Measurements from ENCODE around the gene SRSF3.

The SRSF3 gene

GRCh38 chr6:36624461-36625157 lies 30.4 kb downstream of the SRSF3 start:
- DNase-seq = no peak

GRCh38 chr6:36625158-36625919 lies 31.2 kb downstream of the SRSF3 start:
- DNase-seq = no peak

DNA sequence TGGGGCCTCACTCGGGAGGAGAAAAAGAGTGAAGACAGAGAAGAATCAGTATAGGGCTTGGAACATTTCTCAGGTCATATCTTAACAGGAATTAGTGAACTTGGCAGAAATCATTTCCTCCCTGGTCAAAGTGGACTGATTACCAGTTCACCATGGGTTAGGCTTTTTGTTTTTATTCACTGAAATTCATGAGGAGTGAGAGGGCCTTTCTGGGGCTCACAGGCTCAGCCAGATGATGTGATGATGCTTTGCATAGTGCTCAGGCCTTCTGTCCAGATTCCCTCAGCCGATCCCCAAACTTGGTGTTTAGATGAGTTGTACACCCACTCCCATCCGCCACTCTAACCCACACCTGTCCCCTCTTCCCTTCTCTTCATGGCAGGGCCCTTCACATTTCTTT lies 32.5 kb downstream of the SRSF3 start:
- no peak for DNase-seq

- no peak for DNase-seq
Observed at GRCh38 chr6:36627141-36627540, 33.0 kb downstream of the SRSF3 start.

GRCh38 chr6:36627801-36628246 lies 33.7 kb downstream of the SRSF3 start:
- DNase-seq = no peak

DNA sequence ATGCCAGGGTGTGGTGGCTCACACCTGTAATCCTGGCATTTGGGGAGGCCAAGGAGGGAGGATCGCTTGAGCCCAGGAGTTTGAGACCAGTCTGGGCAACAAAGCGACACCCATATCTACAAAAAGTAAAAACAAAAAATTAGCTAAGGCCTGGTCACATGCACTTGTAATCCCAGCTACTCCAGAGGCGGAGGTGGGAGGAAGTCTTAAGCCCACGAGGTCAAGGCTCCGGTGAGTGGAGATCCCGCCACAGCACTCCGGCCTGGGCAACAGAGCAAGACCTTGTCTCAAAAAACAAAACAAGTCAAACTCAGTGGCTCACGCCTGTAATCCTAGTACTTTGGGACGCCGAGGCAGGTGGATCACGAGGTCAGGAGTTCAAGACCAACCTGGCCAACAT lies 35.6 kb downstream of the SRSF3 start:
- DNase-seq = no peak

- DNase-seq = no peak
Observed at GRCh38 chr6:36631326-36632011, 37.3 kb downstream of the SRSF3 start.

DNA sequence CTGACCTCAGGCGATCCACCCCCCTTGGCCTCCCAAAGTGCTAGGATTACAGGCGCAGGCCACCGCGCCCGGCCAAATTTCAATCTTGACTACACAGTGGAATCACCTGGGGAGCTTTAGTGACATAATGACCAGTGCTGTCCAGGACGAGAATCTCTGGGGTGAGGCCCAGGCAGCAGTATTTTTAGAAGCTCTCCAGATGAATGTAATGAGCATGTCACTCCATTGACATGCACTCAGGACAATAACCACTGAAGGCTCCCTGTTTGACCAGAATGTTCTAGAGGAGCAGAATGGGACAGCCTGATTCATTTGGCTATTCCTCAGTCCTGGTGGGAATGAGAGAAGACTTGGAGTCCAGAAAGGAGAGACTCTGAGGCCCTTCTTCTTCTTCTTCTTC lies 39.2 kb downstream of the SRSF3 start:
- DNase-seq = no peak

- no peak for DNase-seq
Observed at GRCh38 chr6:36633915-36634314, 39.8 kb downstream of the SRSF3 start.

DNA sequence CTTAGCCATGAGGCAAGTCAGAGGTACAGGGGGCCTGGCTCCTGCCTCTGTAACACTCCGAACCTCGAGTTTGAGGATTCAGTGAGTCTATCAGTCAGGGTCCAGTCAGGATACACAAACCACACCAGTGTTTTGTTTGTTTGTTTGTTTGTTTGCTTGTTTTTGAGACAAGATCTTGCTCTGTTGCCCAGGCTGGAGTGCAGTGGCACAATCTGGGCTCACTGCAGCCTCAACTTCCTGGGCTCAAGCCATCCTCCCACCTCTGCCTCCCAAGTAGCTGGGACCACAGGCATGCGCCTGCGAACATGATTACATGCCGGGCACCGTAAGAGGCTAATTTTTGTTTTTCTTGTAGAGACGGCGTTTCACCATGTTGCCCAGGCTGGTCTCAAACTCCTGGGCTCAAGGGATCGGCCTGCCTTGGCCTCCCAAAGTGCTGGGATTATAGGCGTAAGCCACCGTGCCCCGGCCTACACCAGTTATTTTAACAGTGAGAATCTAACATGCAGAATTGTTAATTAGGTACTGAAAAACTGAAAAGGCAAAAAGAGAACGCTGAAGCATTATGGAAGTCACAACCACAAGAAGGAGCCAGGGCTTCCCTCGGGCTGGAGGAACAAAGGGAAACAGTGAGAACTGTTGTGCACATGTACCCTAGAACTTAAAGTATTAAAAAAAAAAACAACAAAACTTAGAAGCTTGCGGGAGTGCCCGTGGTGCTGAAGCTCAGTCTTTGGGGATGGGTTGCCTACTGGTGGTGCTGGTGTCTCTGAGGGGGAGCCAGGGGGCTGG lies 40.4 kb downstream of the SRSF3 start:
- DNase-seq = no peak

- DNase-seq = no peak
Observed at GRCh38 chr6:36636283-36636682, 42.1 kb downstream of the SRSF3 start.

DNA sequence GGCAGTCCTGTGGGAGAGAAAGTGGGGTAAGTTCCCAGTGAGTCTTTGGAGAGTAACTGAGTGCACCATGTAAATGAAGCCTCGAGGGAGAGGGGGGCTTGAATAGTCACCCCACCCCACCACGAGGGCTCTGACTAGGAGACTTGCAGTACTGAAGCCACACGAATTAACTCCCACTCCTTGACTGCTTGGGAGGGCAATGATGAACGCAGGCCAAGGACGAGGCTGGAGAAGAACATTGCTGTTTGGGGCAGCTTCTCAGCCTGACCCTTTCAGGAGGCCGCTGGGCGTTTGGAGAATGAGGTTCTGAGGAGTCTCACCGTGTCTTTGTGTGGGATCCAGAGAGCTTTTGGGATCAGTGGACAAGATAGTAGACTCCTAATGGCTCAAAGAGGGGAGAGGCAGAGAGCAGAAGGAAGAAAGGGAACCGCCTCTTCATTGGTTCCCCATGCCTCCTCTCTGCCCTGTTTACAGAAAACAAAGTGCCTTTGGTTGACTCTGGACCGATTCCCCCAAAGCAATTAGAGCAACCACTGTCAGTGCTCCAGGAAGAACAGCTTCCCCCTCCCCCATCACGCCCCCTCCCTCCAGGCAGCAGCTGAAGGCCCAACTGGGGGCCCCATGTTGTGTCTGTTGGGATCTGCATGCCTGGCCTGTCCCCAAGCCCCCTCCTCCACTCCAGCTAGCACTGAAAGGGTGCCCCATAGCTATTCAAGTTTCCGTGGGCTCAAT lies 42.7 kb downstream of the SRSF3 start:
- no peak for DNase-seq

DNA sequence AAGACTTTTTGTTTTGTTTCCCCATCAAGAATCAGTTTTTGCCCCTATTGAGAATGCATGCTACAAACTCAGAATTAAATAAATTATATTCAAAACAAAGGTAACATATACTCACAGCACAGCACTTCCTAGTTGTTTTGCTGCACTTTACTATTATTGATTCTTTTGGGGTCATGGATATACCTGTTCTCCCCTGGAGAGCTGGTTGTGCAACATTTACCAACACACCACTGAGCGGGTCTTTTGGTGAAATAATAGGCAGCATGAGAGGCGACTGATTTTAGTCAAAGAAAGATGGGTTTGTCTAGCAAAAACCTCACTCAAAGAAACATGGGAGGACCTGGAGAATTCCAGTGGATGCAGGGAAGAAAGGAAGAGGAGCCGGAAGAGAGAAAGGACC lies 44.4 kb downstream of the SRSF3 start:
- no peak for DNase-seq

DNA sequence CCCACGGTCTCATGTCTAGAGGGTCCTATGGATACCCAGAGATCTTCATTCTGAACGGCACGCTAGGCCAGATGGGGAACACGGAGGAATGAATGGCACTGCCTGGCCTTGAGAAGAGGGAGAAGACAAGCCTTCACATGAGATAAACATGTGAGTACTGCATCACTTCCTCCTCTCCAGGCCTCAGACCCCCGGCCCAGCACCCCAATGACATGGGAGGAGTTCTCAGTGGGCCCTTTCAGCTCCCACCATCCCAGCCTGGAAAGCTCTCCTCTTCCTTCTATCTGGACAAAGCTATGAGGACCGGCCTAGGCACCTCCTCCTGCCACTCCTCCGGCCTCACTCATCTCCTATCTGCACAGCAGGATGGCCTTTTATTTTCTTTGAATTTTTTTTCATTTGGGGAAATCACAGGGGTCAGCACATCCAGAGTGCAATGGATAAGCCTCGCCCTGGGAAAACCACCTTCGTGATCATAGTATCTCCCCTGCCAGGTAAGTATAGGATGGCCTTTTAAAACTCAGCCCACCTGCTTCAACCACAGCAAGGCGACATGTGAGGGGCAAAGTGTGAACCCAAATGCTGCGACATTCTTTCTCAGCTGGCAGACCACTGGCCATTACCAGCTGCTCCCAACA lies 45.1 kb downstream of the SRSF3 start:
- DNase-seq = no peak

GRCh38 chr6:36641543-36641942 lies 47.4 kb downstream of the SRSF3 start:
- no peak for DNase-seq

GRCh38 chr6:36642913-36643817 lies 49.0 kb downstream of the SRSF3 start:
- no peak for DNase-seq

DNA sequence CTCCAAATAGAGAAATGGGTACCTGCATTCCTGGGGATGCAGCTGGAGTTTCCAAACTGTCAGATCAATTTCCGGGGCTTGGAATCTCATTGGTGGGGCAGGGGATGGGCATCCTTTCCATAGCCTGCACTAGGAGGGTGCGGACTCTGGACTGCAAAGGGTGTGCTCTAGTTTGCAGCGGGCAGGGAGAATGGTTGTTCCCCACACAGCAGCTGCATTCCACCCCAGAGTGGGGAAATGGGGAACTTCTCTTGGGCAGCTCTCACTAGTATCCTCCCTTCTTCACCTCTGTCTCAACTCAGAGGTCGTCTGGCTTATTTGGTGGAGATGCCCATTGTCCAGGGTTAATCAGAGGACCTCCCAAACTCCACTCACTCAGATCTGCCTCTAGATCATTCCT lies 49.8 kb downstream of the SRSF3 start:
- DNase-seq = no peak

DNA sequence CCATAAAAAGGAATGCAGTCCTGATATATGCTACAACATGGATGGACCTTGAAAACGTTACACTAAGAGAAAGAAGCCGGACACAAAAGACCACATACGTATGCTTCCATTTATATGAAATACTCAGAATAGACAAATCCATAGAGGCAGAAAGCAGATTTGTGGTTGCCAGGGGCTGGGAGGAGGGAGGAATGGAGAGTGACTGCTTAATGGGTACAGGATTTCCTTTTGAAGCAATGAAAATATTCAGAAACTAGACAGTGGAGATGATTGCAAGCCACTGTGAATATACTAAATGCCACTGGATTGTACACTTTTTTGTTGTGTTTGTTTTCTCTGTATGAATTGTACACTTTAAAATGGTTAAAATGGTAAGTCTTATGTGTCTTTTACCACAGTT lies 54.9 kb downstream of the SRSF3 start:
- no peak for DNase-seq

DNA sequence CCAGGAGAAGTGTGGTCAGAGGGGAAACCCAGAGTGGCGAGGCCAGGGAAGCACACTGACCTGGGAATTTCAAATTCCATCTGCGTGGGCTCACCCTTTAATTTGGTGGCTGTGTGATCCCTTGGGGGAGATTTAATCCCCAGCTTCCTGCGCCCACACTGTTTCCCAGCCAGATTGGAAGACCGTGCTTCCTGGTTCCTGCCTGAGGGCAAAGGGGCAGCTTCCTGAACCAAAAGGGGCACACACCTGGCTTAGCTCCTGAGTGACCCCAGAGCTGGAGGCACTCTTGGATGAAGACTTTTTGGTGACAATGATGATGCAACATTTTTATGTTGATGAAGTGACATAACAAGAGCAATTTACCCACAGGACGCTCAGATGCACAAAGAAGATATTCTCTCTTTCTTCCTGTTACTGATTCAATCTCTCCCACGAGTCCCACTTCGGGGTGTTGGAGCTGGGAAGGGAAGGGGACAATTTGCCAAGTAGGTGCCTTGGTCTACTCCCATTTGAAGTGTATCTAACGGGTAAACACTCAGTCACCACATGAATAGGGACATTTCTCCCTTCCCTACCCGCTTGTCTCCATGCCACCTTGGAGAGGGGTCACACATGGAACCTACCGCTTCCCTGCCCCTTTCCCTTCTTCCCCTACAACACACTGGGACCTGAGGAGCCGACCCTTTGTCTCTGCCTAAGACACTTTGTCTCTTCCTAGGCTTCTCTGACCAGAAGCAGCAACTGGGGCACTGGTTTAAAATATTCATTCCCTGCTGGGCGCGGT lies 55.7 kb downstream of the SRSF3 start:
- no peak for DNase-seq

Measured in NCI-H1436 treated with DMSO at 0.1 percent for 48 hours (cell line).